Osteoblast (primary cell): Measurements from ENCODE around the gene HEXB. TPM values are rescaled to one million over a fixed set of nuclear protein-coding genes. Genes with fewer than 3 reads are reported as not detected.

Source experiments
- DNase-seq: peaks from one replicate; pipeline ENCODE4 v3.0.0; 2011; ENCODE audit warnings: low spot score, mixed read lengths; ENCODE audit not compliant: insufficient read length; ENCODE audit errors: missing footprints
- H2AFZ ChIP-seq: 2 replicates; pipeline ENCODE4 v1.6.0; 2011; ENCODE audit warnings: mild to moderate bottlenecking, low read length
- H3K27ac ChIP-seq: 2 replicates; pipeline ENCODE4 v1.5.1; 2011; ENCODE audit warnings: mild to moderate bottlenecking, low read depth, low read length, moderate library complexity
- H3K27me3 ChIP-seq: 2 replicates; pipeline ENCODE4 v1.6.0; 2012; ENCODE audit warnings: mild to moderate bottlenecking, control low read depth, inconsistent platforms, low read length, moderate library complexity; ENCODE audit not compliant: insufficient read depth
- H3K36me3 ChIP-seq: 2 replicates; pipeline ENCODE4 v1.5.1; 2011; ENCODE audit warnings: mild to moderate bottlenecking, low read length, control low read depth, moderate library complexity; ENCODE audit not compliant: insufficient read depth
- H3K4me1 ChIP-seq: 2 replicates; pipeline ENCODE4 v1.5.1; 2011; ENCODE audit warnings: mild to moderate bottlenecking, low read length, control low read depth, moderate library complexity; ENCODE audit not compliant: insufficient read depth
- H3K4me2 ChIP-seq: 2 replicates; pipeline ENCODE4 v1.6.0; 2011; ENCODE audit warnings: mild to moderate bottlenecking, low read length; ENCODE audit not compliant: insufficient read depth
- H3K4me3 ChIP-seq: fragments of 200-600 bp; sonication (generic); 3 replicates; pipeline ENCODE4 v1.5.1; 2012; ENCODE audit warnings: mild to moderate bottlenecking, low read length, inconsistent platforms; ENCODE audit not compliant: insufficient read depth
- H3K79me2 ChIP-seq: 2 replicates; pipeline ENCODE4 v1.6.0; 2012; ENCODE audit warnings: mild to moderate bottlenecking, low read length, control low read depth, inconsistent platforms; ENCODE audit not compliant: insufficient read depth
- H3K9me3 ChIP-seq: 2 replicates; pipeline ENCODE4 v1.5.1; 2011; ENCODE audit warnings: low read depth, low read length, control low read depth
- H4K20me1 ChIP-seq: 2 replicates; pipeline ENCODE4 v1.6.0; 2012; ENCODE audit warnings: mild to moderate bottlenecking, low read length, control low read depth; ENCODE audit not compliant: insufficient read depth
- CTCF ChIP-seq: IDR thresholded peaks from 2 replicates; pipeline ENCODE4 v1.5.1; 2011; ENCODE audit warnings: mild to moderate bottlenecking, low read depth, low read length, moderate library complexity; ENCODE audit errors: extremely low read depth
- total RNA-seq: library from RNA; depleted of rRNA; stranded (reverse); fragments of >200 nt; gene quantifications from 2 replicates; pipeline ENCODE4 v1.2.3, GENCODE V29; 2012

Gene HEXB
- total RNA-seq, 1 donor = 267 TPM

- peak overlapping the region; percentile 79 for H2AFZ ChIP-seq
- peak; percentile 75 for DNase-seq
- H3K36me3 ChIP-seq = peaks cover 19% of the 10 kb centered on the region
- no peaks in the 10 kb centered on the region for H3K9me3 ChIP-seq
- peaks cover 33% of the 10 kb centered on the region for H4K20me1 ChIP-seq
- no peaks in the 10 kb centered on the region for H3K27me3 ChIP-seq
- peak overlapping the region; percentile 95 for H3K4me2 ChIP-seq
- H3K4me1 ChIP-seq = peaks cover 46% of the 10 kb centered on the region
- H3K79me2 ChIP-seq = peaks cover 41% of the 10 kb centered on the region
- H3K27ac ChIP-seq = peak overlapping the region; percentile 86
- TF ChIP-seq CTCF = no peak
- H3K4me3 ChIP-seq = peak overlapping the region; percentile 94
These were observed 43.9 kb upstream of the HEXB start for GRCh38 chr5:74640954-74641734.

- Histone ChIP-seq H3K4me3 (peak overlapping the region; percentile 94), H3K4me2 (peak overlapping the region; percentile 95), H3K9me3 (no peaks in the 10 kb centered on the region), H3K79me2 (peaks cover 34% of the 10 kb centered on the region), H4K20me1 (peaks cover 27% of the 10 kb centered on the region), H2AFZ (peak overlapping the region; percentile 75), H3K27me3 (no peaks in the 10 kb centered on the region), H3K27ac (peak overlapping the region; percentile 86), H3K36me3 (peaks cover 11% of the 10 kb centered on the region), H3K4me1 (peaks cover 47% of the 10 kb centered on the region)
- TF ChIP-seq CTCF = peak; percentile 77
- DNase-seq = peak; percentile 43
These were observed 43.1 kb upstream of the HEXB start for GRCh38 chr5:74641735-74642542.

GRCh38 chr5:74642543-74642863, 42.5 kb upstream of the HEXB start:
- no peak overlapping the region for H3K4me3 ChIP-seq
- H3K79me2 ChIP-seq = peaks cover 28% of the 10 kb centered on the region
- H2AFZ ChIP-seq = no peak overlapping the region
- H3K9me3 ChIP-seq = no peaks in the 10 kb centered on the region
- H4K20me1 ChIP-seq = peaks cover 21% of the 10 kb centered on the region
- no peak for TF ChIP-seq CTCF
- no peak for DNase-seq
- peaks cover 43% of the 10 kb centered on the region for H3K4me1 ChIP-seq
- peaks cover 5% of the 10 kb centered on the region for H3K36me3 ChIP-seq
- no peaks in the 10 kb centered on the region for H3K27me3 ChIP-seq
- peak overlapping the region; percentile 38 for H3K4me2 ChIP-seq
- H3K27ac ChIP-seq = peak overlapping the region; percentile 64

GRCh38 chr5:74643111-74643562, 41.9 kb upstream of the HEXB start:
- no peak overlapping the region for H3K4me3 ChIP-seq
- no peak for TF ChIP-seq CTCF
- peak overlapping the region; percentile 8 for H2AFZ ChIP-seq
- peak overlapping the region; percentile 64 for H3K27ac ChIP-seq
- peak; percentile 85 for DNase-seq
- H3K79me2 ChIP-seq = peaks cover 22% of the 10 kb centered on the region
- no peaks in the 10 kb centered on the region for H3K27me3 ChIP-seq
- H4K20me1 ChIP-seq = peaks cover 16% of the 10 kb centered on the region
- H3K36me3 ChIP-seq = no peaks in the 10 kb centered on the region
- no peaks in the 10 kb centered on the region for H3K9me3 ChIP-seq
- H3K4me1 ChIP-seq = peaks cover 37% of the 10 kb centered on the region
- H3K4me2 ChIP-seq = peak overlapping the region; percentile 38
